22Rv1 (cell line): ENCODE results near the gene NDUFA3.

Experiments
- H3K27ac ChIP-seq: fragments of 450-650 bp; 2 replicates; pipeline ENCODE4 v1.5.1; 2017
- ZFX ChIP-seq: fragments of 450-650 bp; IDR thresholded peaks from 2 replicates; pipeline ENCODE4 v1.6.1; 2017; ENCODE audit warnings: antibody characterized with exemption, borderline replicate concordance
- TF ChIP-seq, protein P1 (sequence below): fragments of 450-650 bp; IDR thresholded peaks from 2 replicates; pipeline ENCODE4 v1.5.1; 2017; ENCODE audit warnings: mild to moderate bottlenecking

NDUFA3 gene

DNA sequence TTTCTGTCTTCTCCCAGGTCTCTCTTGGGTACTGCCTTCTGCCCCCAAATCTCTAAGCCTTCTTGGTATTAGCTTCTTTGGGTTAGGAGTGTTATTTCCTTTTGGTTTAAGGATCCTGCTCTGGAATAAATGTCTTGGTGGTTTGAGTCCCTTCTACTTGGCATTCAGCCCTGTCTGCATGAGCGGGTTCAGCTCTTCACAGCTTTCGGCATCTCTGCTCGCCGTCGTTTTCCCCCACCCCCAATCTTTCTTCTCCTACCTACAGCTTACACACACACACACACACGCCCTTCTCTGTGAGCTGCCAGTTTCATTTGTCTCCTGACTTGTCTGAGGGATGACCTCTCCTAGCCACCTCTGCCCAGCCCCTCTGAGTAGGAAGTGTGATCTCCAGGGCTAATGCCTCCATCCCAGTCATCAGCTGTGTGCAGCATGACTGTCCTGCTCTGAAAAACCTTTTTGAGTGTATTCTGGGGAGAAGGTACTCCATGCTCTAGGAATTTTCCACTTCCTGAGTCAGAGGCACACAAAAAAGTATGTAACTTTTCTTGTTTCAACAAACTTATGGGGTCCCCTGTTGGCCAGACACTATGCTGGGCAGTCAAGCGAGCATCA lies 39.6 kb downstream of the NDUFA3 start:
- no peak overlapping the region for H3K27ac ChIP-seq
- TF ChIP-seq ZFX = no peak
- TF ChIP-seq, protein P1, sequence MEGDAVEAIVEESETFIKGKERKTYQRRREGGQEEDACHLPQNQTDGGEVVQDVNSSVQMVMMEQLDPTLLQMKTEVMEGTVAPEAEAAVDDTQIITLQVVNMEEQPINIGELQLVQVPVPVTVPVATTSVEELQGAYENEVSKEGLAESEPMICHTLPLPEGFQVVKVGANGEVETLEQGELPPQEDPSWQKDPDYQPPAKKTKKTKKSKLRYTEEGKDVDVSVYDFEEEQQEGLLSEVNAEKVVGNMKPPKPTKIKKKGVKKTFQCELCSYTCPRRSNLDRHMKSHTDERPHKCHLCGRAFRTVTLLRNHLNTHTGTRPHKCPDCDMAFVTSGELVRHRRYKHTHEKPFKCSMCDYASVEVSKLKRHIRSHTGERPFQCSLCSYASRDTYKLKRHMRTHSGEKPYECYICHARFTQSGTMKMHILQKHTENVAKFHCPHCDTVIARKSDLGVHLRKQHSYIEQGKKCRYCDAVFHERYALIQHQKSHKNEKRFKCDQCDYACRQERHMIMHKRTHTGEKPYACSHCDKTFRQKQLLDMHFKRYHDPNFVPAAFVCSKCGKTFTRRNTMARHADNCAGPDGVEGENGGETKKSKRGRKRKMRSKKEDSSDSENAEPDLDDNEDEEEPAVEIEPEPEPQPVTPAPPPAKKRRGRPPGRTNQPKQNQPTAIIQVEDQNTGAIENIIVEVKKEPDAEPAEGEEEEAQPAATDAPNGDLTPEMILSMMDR = no peak

DNA sequence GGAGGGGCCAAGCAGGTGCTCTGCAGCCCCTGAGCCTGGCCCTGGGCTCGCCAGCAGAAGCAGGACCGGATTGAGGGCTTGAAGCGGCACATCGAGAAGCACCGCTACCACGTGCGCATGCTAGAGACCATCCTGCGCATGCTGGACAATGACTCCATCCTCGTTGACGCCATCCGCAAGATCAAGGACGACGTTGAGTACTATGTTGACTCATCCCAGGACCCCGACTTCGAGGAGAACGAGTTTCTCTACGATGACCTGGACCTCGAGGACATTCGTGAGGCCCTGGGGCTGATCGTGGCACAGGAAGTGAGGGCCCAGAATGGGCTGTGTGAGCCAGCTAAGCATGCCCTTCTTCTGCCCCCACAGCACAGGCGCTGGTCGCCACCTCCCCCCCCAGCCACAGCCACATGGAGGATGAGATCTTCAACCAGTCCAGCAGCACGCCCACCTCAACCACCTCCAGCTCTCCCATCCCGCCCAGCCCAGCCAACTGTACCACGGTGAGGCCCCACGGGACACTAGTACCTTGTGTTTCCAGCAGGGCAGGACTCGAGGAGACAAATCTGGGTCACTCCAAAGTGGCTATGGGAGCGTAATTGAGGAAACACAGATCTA lies 43.0 kb downstream of the NDUFA3 start:
- TF ChIP-seq, protein P1 = no peak
- TF ChIP-seq ZFX = no peak

DNA sequence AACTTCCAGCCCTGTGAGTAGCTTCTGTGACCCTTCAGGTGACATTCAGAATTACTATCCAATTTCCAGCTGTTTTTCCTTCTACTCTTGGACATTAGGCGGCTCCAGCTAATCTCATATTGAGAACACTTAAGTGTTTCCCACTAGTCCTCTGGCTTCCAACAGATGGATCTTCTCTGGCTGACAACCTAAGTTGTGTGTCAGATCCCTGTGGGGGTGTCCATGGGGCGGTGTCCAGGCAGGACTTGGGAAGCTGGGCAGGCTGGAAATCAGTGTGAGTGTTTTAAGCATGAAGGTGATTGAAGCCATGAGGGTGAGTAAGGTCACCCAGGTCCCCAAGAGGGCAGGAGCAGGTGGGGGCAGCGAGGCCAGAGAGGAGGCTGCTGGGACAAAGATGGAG lies 45.0 kb downstream of the NDUFA3 start:
- TF ChIP-seq ZFX = no peak
- TF ChIP-seq, protein P1 = no peak
- H3K27ac ChIP-seq = no peak overlapping the region

More for the DNA sequence above, 43.0 kb downstream of the NDUFA3 start:
- no peak overlapping the region for H3K27ac ChIP-seq

DNA sequence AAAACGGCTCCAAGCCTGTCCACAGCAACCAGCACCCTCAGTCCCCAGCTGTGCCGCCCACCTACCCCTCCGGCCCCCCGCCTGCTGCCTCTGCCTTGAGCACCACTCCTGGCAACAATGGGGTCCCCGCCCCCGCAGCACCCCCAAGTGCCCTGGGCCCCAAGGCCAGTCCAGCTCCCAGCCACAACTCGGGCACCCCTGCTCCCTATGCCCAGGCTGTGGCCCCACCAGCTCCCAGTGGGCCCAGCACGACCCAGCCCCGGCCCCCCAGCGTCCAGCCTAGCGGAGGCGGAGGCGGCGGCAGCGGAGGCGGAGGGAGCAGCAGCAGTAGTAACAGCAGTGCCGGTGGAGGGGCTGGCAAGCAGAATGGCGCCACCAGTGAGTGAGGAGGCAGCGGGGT lies 45.5 kb downstream of the NDUFA3 start:
- TF ChIP-seq, protein P1 = no peak
- TF ChIP-seq ZFX = no peak
- H3K27ac ChIP-seq = no peak overlapping the region

DNA sequence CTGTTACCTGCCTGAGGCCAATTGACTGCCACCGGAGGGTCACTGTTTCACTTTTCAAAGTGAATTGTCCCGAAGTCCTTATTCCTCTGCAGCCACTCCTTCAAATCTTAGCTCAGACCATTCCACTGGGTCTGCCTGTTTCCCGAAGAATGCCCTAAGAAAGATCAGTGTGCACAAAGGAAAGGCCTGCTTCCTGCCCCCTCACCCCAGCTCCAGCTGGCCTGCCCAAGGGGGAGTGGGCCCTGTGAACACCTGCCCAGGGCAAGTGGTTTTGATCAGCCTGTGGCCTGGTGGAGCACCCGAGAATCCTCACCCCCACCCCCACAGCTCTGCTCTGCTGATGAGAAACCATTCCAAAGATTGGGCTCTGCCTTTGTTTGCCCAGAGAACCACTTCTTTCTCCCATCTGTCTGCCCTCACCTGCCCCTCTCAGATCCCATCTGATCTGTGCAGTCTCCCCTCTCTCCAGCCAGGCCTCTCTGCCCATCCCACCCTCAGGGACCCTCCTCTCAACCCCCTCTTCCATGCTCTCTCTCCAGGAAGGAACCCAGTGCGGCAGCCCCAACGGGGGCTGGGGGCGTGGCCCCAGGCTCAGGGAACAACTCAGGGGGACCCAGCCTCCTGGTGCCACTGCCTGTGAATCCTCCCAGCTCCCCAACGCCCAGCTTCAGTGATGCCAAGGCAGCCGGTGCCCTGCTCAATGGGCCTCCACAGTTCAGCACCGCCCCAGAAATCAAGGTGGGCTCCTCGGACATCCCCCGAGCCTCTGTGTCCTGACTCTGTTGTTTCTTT lies 46.6 kb downstream of the NDUFA3 start:
- no peak overlapping the region for H3K27ac ChIP-seq
- TF ChIP-seq ZFX = no peak
- TF ChIP-seq, protein P1 = no peak

DNA sequence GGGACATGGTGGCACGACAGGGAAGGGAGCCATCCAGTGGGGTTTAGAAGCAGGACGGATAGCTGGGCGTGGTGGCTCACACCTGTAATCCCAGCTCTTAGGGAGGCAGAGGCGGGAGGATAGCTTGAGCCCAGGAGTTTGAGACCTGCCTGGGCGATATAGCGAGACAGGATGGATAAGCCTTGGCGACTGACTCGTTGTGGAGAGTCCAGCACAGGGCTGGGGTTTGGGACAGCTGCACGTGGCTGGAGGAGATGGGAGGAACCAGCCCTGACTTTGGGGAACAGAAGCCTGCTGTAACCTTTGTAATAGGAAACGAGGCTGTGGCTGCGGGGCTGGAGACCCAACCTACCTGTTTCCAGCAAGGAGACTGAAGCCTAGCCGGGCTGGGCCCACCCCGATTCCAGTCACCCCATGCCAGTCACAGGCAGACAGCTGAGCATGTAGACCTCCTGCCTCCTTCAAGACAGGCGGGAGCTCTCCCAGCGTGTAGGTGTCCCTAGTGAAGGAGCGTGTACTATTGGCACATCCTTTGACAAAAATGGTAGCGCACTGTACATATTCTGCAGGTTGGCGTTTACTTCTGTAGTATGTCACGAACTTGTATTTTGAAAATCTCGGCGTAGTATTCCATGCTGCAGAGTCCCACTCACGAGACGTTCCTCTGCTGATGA lies 48.8 kb downstream of the NDUFA3 start:
- no peak for TF ChIP-seq ZFX
- TF ChIP-seq, protein P1 = no peak
- no peak overlapping the region for H3K27ac ChIP-seq
